NCI-H2227 treated with DMSO at 0.1 percent for 48 hours (cell line): ENCODE data around the gene STPG1.

Experiments used
- DNase-seq: peaks from one replicate; lab custom pipeline; 2025; lab: John Stamatoyannopoulos, UW

Gene STPG1

GRCh38 chr1:24369801-24370200, 43.8 kb downstream of the STPG1 start:
- no peak for DNase-seq

- no peak for DNase-seq
Measured at GRCh38 chr1:24369199-24369598, 44.4 kb downstream of the STPG1 start.

GRCh38 chr1:24366707-24367106, 46.9 kb downstream of the STPG1 start:
- DNase-seq, result no peak

- peak; percentile 77 for DNase-seq
Measured at GRCh38 chr1:24364975-24365678, 48.5 kb downstream of the STPG1 start.

GRCh38 chr1:24364605-24364974, 49.0 kb downstream of the STPG1 start:
- DNase-seq, result no peak

- no peak for DNase-seq
Measured at GRCh38 chr1:24363994-24364393, 49.6 kb downstream of the STPG1 start.

GRCh38 chr1:24362982-24363614, 50.5 kb downstream of the STPG1 start:
- DNase-seq, result no peak

- no peak for DNase-seq
Measured at GRCh38 chr1:24362396-24362795, 51.2 kb downstream of the STPG1 start.

- DNase-seq, result no peak
Measured at GRCh38 chr1:24361811-24362210, 51.8 kb downstream of the STPG1 start.

GRCh38 chr1:24360681-24361080, 52.9 kb downstream of the STPG1 start:
- no peak for DNase-seq

- DNase-seq, result no peak
Measured at GRCh38 chr1:24357038-24357437, 56.5 kb downstream of the STPG1 start.

- DNase-seq, result no peak
Measured at GRCh38 chr1:24355466-24355865, 58.1 kb downstream of the STPG1 start.

GRCh38 chr1:24353292-24353891, 60.2 kb downstream of the STPG1 start:
- no peak for DNase-seq

GRCh38 chr1:24351918-24352627, 61.5 kb downstream of the STPG1 start:
- no peak for DNase-seq

GRCh38 chr1:24351247-24351646, 62.3 kb downstream of the STPG1 start:
- DNase-seq, result no peak

- no peak for DNase-seq
Measured at GRCh38 chr1:24349891-24350290, 63.7 kb downstream of the STPG1 start.

- no peak for DNase-seq
Measured at GRCh38 chr1:24348196-24348595, 65.4 kb downstream of the STPG1 start.

GRCh38 chr1:24347159-24347934, 66.2 kb downstream of the STPG1 start:
- DNase-seq, result no peak

- no peak for DNase-seq
Measured at GRCh38 chr1:24345334-24345733, 68.2 kb downstream of the STPG1 start.

- DNase-seq, result no peak
Measured at GRCh38 chr1:24344090-24344742, 69.4 kb downstream of the STPG1 start.

- DNase-seq, result no peak
Measured at GRCh38 chr1:24343412-24344089, 70.0 kb downstream of the STPG1 start.
